HG03025 (cell line): Measurements from ENCODE around the gene NACC1.

Experiments
- ATAC-seq: cut with Tn5 transposase; IDR thresholded peaks from one replicate; pipeline ENCODE4 v1.9.1; 2021; ENCODE audit warnings: mild to moderate bottlenecking, moderate library complexity; ENCODE audit not compliant: unreplicated experiment, low FRiP score

Gene NACC1

DNA sequence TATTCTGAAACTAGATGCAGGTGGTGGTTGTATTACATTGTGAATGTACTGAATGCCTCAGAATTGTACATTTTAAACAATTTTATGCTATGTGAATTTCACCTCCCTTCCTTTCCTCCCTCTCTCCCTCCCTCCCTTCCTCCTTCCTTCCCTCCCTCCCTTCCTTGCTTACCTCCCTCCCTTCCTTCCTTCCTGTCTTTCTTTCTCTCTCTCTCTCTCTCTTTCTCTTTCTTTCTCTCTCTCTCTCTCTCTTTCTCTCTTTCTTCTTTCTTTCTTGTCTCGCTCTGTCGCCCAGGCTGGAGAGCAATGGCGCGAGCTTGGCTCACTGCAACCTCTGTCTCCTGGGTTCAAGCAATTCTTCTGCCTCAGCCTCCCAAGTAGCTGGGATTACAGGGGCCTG lies 69.4 kb downstream of the NACC1 start:
- ATAC-seq: no peak

GRCh38 chr19:13189600-13189999 lies 71.5 kb downstream of the NACC1 start:
- no peak for ATAC-seq
